Activated naive CD4-positive, alpha-beta T cell treated with anti-CD3 and anti-CD28 coated beads, Interleukin-2, amount 50 U/mL, for 72 hours (primary cell): ENCODE measurements around the gene SLC45A1. TPM values are rescaled to one million over a fixed set of nuclear protein-coding genes. Genes with fewer than 3 reads are reported as not detected.

Experiments used
- ATAC-seq, 2 donors: fragments of 150-1000 bp; cut with Tn5 transposase; 2 replicates each; pipeline ENCODE4 v1.10.0; 2021; ENCODE audit warnings: mild to moderate bottlenecking in 2 of 2, moderate library complexity in 2 of 2
- DNase-seq, 2 donors: peaks; one replicate each; pipeline ENCODE4 v3.0.0; 2021 to 2022; ENCODE audit warnings: low spot score in 2 of 2
- H3K27ac Mint-ChIP-seq, 2 donors: one replicate each; pipeline ENCODE4 v1.8.0; 2022; ENCODE audit warnings: mild to moderate bottlenecking in 2 of 2, mixed read lengths in 2 of 2
- H3K36me3 Mint-ChIP-seq, 2 donors: one replicate each; pipeline ENCODE4 v1.8.0; 2022; ENCODE audit warnings: mixed read lengths in 2 of 2
- H3K9me3 Mint-ChIP-seq, 2 donors: one replicate each; pipeline ENCODE4 v1.8.0; 2022; ENCODE audit warnings: mixed read lengths in 2 of 2
- total RNA-seq, 2 donors: library from RNA; stranded (reverse); gene quantifications; one replicate each; pipeline ENCODE4 v1.2.3, GENCODE V29; 2022

Gene SLC45A1
- total RNA-seq, 2 donors from 2014 or later = 0.20 to 0.43 TPM

GRCh38 chr1:8356256-8357209 is 38.6 kb downstream of the SLC45A1 start:
- ATAC-seq (no peak), DNase-seq (no peak)
- peak overlapping the region; percentile 66 to 78 for H3K27ac Mint-ChIP-seq
- no peaks in the 10 kb centered on the region for H3K36me3 Mint-ChIP-seq
- H3K9me3 Mint-ChIP-seq = no peaks in the 10 kb centered on the region

- H3K36me3 Mint-ChIP-seq = no peaks in the 10 kb centered on the region
- DNase-seq = no peak
- H3K27ac Mint-ChIP-seq = peak overlapping the region; percentile 66 to 78
- no peaks in the 10 kb centered on the region for H3K9me3 Mint-ChIP-seq
- no peak for ATAC-seq
Observed at GRCh38 chr1:8357329-8358101, 39.6 kb downstream of the SLC45A1 start.

GRCh38 chr1:8358241-8358896 is 40.5 kb downstream of the SLC45A1 start:
- H3K36me3 Mint-ChIP-seq = no peaks in the 10 kb centered on the region
- H3K9me3 Mint-ChIP-seq = no peaks in the 10 kb centered on the region
- DNase-seq (no peak), ATAC-seq (no peak)
- peak overlapping the region in 1 of 2 donors; percentile 14 for H3K27ac Mint-ChIP-seq

GRCh38 chr1:8358897-8359616 is 41.1 kb downstream of the SLC45A1 start:
- ATAC-seq = no peak
- DNase-seq = no peak
- no peaks in the 10 kb centered on the region for H3K9me3 Mint-ChIP-seq
- no peaks in the 10 kb centered on the region for H3K36me3 Mint-ChIP-seq
- no peak overlapping the region for H3K27ac Mint-ChIP-seq

GRCh38 chr1:8359617-8360481 is 41.9 kb downstream of the SLC45A1 start:
- ATAC-seq (no peak), DNase-seq (no peak)
- Mint-ChIP-seq H3K27ac (peak overlapping the region in 1 of 2 donors; percentile 79), H3K36me3 (no peaks in the 10 kb centered on the region), H3K9me3 (no peaks in the 10 kb centered on the region)

GRCh38 chr1:8360493-8361197 is 42.7 kb downstream of the SLC45A1 start:
- no peak overlapping the region for H3K27ac Mint-ChIP-seq

GRCh38 chr1:8361198-8361849 is 43.4 kb downstream of the SLC45A1 start:
- no peak for DNase-seq
- Mint-ChIP-seq H3K36me3 (peaks cover 0 to 3% of the 10 kb centered on the region in 2 donors), H3K27ac (peak overlapping the region in 1 of 2 donors; percentile 10), H3K9me3 (no peaks in the 10 kb centered on the region)
- no peak for ATAC-seq

More at GRCh38 chr1:8360493-8361197, 42.7 kb downstream of the SLC45A1 start:
- DNase-seq (no peak), ATAC-seq (no peak)
- Mint-ChIP-seq H3K36me3 (no peaks in the 10 kb centered on the region), H3K9me3 (no peaks in the 10 kb centered on the region)

- peak overlapping the region; percentile 66 to 68 for H3K27ac Mint-ChIP-seq
- no peaks in the 10 kb centered on the region for H3K9me3 Mint-ChIP-seq
- H3K36me3 Mint-ChIP-seq = peaks cover 0 to 4% of the 10 kb centered on the region in 2 donors
- ATAC-seq (no peak), DNase-seq (no peak)
Observed at GRCh38 chr1:8362701-8363101, 44.8 kb downstream of the SLC45A1 start.

GRCh38 chr1:8363186-8363766 is 45.4 kb downstream of the SLC45A1 start:
- peak overlapping the region; percentile 66 to 68 for H3K27ac Mint-ChIP-seq
- ATAC-seq (no peak), DNase-seq (no peak)
- no peaks in the 10 kb centered on the region for H3K9me3 Mint-ChIP-seq
- H3K36me3 Mint-ChIP-seq = peaks cover 0 to 4% of the 10 kb centered on the region in 2 donors

- no peak overlapping the region for H3K27ac Mint-ChIP-seq
- DNase-seq (no peak), ATAC-seq (no peak)
- peaks cover 0 to 4% of the 10 kb centered on the region in 2 donors for H3K36me3 Mint-ChIP-seq
- H3K9me3 Mint-ChIP-seq = no peaks in the 10 kb centered on the region
Observed at GRCh38 chr1:8363767-8364301, 45.9 kb downstream of the SLC45A1 start.

- DNase-seq = no peak
- Mint-ChIP-seq H3K27ac (no peak overlapping the region), H3K9me3 (no peaks in the 10 kb centered on the region), H3K36me3 (peaks cover 0 to 4% of the 10 kb centered on the region in 2 donors)
- ATAC-seq = no peak
Observed at GRCh38 chr1:8364528-8365442, 46.9 kb downstream of the SLC45A1 start.

GRCh38 chr1:8365661-8366362 is 47.9 kb downstream of the SLC45A1 start:
- H3K9me3 Mint-ChIP-seq = no peaks in the 10 kb centered on the region

More at GRCh38 chr1:8365661-8366362, 47.9 kb downstream of the SLC45A1 start:
- peaks cover 0 to 4% of the 10 kb centered on the region in 2 donors for H3K36me3 Mint-ChIP-seq
- peak overlapping the region; percentile 77 to 87 for H3K27ac Mint-ChIP-seq
- ATAC-seq = no peak
- DNase-seq = no peak
